GM10847 (cell line): ENCODE results near the gene FXYD5.

ENCODE experiments used
- POLR2A ChIP-seq: IDR thresholded peaks from 2 replicates; pipeline ENCODE4 v1.6.1; 2011; ENCODE audit not compliant: insufficient read length; ENCODE audit errors: extremely low read depth

FXYD5 gene

DNA sequence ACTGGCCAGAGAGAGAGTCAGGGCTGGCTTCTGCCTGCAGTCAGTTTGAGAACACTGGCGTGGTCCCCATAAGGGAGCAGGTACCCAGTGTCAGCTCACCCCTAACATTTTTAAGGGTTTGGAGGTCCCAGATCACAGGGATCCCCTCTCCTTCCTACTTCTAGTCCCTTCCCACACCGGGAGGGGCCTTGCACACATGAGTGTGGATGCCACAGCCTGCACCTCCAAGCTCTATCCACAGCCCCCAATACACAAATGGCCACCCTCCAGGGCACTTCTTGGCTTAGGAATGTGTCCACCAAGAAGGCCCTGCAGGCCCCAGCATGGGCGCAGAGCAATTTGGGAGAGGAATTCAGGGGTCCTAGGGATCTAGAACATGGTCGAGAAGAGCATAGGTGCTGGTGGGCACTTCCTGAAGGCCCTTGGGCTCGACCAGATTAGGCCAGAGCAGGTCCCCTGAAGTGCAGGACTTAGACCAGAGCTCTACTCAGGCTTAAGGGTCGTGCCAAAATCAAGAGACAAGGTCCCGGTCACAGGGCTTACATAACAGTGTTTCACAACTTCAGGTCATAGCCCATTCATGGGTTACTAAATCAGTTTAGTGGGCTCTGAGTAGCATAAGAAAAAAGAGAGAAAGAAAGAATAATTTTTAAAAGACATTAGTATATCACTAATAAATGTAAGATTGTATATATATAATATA is 16.0 kb downstream of the FXYD5 start:
- no peak for TF ChIP-seq POLR2A

DNA sequence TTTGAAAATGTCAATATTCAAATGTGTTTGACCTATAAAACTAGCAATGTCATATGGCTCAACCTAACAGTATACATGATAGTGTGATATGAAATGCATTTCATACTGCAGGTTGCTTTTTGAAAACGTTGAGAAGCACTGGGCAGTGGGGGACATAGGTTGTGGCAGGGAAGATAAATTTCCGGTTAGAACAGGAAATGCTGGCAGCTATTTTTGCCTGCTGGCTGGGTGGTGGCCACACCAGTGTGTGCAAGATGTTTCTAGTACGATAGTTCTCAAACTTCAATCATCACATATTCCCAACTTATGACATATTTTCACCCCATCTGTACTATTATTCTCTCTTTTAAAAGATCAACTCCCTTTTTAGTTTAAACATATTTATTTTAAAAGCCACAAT is 17.2 kb downstream of the FXYD5 start:
- TF ChIP-seq POLR2A: no peak

- TF ChIP-seq POLR2A: no peak
Observed at GRCh38 chr19:35174226-35174625, 19.7 kb downstream of the FXYD5 start.

- no peak for TF ChIP-seq POLR2A
Observed at GRCh38 chr19:35176181-35176570, 21.6 kb downstream of the FXYD5 start.

GRCh38 chr19:35177377-35178274 is 23.1 kb downstream of the FXYD5 start:
- TF ChIP-seq POLR2A: no peak

DNA sequence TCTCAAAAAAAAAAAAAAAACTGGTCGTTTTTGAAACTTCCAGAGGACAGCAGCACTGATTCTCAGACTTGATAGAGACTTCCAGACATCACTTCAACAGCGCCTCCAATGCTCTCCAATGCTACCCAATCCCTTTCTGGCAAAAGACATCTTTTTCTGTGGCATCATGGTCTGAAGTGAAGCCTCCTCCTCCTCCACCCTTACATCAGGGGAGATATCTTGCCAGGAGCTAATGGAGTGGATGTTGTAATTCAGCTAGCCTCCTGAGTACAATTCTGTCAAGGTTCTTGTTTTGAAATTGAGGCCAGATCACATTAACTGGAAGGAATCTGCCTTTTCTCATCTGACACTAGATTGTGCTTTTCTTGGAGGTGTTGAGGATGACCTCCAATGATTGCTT is 24.2 kb downstream of the FXYD5 start:
- TF ChIP-seq POLR2A: no peak

DNA sequence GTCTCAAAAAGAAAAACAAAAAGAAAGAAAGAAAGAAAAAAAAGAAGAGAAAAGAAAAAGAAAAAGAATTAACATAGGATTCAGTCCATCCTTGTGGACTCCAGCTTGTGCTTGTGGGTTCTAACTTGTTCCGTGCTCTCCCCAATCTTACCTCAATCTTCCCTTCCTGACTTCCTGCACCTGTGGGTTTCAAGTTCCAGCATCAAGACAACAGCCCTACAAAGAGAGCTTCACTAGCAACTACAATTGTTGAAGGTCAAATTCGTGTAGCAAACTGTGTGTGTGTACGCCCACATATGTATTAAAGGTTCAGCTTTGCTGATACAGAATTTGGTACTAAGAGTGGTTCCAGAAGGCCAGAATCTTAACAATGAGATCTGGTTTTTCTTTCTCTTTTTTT is 25.3 kb downstream of the FXYD5 start:
- TF ChIP-seq POLR2A: no peak

DNA sequence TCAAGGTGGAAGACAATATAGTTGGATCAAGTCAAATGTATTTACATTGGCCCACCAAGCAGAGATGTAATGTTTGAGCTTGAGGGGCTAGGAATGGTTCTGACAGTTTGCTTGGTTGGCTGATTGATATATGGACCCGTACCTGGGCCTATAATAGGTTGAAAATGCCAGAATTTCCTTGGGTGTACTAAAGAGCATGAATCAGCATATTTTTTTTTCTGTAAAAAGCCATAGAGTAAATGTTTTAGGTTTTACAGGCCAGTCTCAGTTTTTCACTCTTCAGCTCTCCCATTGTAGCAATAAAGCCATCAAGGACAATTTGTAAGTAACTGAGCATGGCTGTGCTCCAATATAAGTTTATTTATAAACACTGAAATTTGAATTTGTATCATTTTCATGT is 26.9 kb downstream of the FXYD5 start:
- TF ChIP-seq POLR2A: no peak

- no peak for TF ChIP-seq POLR2A
Observed at GRCh38 chr19:35184267-35184666, 29.7 kb downstream of the FXYD5 start.

- TF ChIP-seq POLR2A: no peak
Observed at GRCh38 chr19:35184884-35185283, 30.3 kb downstream of the FXYD5 start.

DNA sequence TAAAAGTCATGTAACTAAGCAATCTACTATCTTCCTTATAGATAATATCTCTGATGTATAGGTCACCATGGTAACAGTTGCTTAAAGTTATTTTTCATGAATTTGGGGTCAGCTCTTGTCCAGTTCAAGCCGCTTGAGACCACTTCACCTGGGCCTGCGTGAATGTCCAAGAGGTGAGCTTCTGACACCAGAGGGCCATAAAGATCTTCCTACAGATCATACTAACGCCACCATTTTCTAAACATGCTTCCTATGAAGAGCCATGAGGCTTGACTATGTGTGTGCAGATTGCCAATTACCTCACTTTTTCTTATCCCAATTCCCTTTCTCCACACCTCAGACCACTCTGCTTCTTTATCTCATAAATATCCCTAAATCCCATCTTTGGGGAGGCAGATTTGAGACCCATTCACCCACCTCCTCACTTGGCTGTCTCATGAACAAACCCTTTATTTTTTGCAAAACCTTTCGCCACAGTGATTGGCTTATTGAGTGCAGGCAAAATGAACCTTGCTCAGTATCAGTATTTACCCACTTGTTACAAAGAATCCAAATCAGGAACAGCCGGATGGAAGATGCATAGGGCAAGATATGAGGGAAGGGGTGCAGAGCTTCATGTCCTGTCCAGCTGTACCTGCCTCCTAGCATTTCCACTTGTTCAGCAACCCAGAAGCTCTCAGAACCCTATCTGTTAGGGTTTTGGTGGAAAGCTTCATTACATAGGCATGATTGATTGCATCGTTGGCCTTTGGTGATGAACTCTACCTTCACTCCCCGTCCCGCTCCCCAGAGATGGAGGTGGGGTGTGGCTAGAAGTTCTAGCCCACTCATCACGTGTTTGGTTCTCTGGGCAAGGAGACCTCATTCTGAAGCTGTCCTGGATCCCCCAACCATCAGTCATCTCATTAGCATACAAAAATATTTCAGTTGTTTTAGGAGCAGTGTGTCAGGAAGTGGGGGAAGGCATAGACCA is 39.8 kb downstream of the FXYD5 start:
- TF ChIP-seq POLR2A: no peak

DNA sequence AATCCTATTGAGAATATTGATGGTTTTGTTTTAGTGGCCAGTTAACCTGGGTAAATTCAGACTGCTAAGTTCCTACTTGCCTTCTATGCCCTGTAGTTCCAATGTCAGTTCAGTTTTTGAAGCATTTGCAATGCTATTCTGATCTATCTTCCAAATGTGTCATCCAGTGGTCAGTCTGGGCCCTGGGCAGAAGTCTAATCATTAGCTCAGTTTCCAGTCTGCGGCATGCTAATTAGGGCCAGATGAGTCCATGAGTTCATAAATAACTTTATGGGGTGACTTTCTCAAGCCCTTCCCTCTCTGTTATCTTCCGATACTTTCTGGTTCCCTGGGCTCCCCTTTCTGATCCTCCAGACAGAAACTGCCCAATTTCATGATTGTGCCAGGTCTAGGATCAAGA is 41.3 kb downstream of the FXYD5 start:
- no peak for TF ChIP-seq POLR2A

- no peak for TF ChIP-seq POLR2A
Observed at GRCh38 chr19:35199481-35199880, 44.9 kb downstream of the FXYD5 start.

- no peak for TF ChIP-seq POLR2A
Observed at GRCh38 chr19:35202722-35203688, 48.5 kb downstream of the FXYD5 start.
